Measurements from ENCODE around the gene TOPBP1.

TOPBP1 gene

GRCh38 chr3:133611534-133611933 is 50.2 kb downstream of the TOPBP1 start:
- H3K4me3 ChIP-seq (ENCODE audit: low read depth, low read length) = no peak overlapping the region

DNA sequence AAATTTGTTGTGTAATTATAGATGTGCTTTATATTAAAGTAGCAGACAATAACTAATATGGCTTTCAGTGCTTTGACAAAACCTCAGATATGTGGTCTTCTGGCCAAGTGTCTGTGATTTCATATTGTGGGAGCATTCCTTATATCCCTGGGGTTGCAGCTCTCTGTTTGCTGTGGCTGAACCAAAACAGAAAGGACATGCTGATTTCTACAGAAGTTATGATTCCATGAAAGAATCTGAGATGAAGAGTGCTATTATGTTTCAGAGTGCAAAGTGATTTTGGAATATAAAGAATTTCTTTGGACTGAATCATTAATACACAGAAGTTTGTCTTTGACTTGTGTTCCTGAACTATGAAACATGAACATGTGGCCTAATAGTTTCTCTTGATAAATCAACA is 51.7 kb downstream of the TOPBP1 start:
- H3K4me3 ChIP-seq (ENCODE audit: low read depth, low read length) = no peak overlapping the region
- DNase-seq (ENCODE audit: low read depth) = no peak
- TF ChIP-seq, protein P1, sequence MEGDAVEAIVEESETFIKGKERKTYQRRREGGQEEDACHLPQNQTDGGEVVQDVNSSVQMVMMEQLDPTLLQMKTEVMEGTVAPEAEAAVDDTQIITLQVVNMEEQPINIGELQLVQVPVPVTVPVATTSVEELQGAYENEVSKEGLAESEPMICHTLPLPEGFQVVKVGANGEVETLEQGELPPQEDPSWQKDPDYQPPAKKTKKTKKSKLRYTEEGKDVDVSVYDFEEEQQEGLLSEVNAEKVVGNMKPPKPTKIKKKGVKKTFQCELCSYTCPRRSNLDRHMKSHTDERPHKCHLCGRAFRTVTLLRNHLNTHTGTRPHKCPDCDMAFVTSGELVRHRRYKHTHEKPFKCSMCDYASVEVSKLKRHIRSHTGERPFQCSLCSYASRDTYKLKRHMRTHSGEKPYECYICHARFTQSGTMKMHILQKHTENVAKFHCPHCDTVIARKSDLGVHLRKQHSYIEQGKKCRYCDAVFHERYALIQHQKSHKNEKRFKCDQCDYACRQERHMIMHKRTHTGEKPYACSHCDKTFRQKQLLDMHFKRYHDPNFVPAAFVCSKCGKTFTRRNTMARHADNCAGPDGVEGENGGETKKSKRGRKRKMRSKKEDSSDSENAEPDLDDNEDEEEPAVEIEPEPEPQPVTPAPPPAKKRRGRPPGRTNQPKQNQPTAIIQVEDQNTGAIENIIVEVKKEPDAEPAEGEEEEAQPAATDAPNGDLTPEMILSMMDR (IDR thresholded peaks at IDR 0.05; ENCODE audit: low read depth, low read length) = no peak
- TF ChIP-seq POLR2A (IDR thresholded peaks at IDR 0.05; ENCODE audit: extremely low read depth, insufficient read length) = no peak
- TF ChIP-seq, protein P2, sequence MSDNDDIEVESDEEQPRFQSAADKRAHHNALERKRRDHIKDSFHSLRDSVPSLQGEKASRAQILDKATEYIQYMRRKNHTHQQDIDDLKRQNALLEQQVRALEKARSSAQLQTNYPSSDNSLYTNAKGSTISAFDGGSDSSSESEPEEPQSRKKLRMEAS (IDR thresholded peaks at IDR 0.05; ENCODE audit: low read depth, low read length) = no peak
- TF ChIP-seq MYC (IDR thresholded peaks at IDR 0.05; ENCODE audit: low read depth, low read length) = no peak

More at GRCh38 chr3:133611534-133611933, 50.2 kb downstream of the TOPBP1 start:
- TF ChIP-seq, protein P2 (IDR thresholded peaks at IDR 0.05; ENCODE audit: low read depth, low read length) = no peak
- TF ChIP-seq POLR2A (IDR thresholded peaks at IDR 0.05; ENCODE audit: extremely low read depth, insufficient read length) = no peak
- TF ChIP-seq, protein P1 (IDR thresholded peaks at IDR 0.05; ENCODE audit: low read depth, low read length) = no peak
- no peak for TF ChIP-seq MYC (IDR thresholded peaks at IDR 0.05; ENCODE audit: low read depth, low read length)
- no peak for DNase-seq (ENCODE audit: low read depth)

GRCh38 chr3:133608388-133608787 is 53.4 kb downstream of the TOPBP1 start:
- no peak for DNase-seq (ENCODE audit: low read depth)
- H3K4me3 ChIP-seq (ENCODE audit: low read depth, low read length) = no peak overlapping the region
- no peak for TF ChIP-seq POLR2A (IDR thresholded peaks at IDR 0.05; ENCODE audit: extremely low read depth, insufficient read length)
- TF ChIP-seq, protein P2 (IDR thresholded peaks at IDR 0.05; ENCODE audit: low read depth, low read length) = no peak
- TF ChIP-seq, protein P1 (IDR thresholded peaks at IDR 0.05; ENCODE audit: low read depth, low read length) = no peak
- no peak for TF ChIP-seq MYC (IDR thresholded peaks at IDR 0.05; ENCODE audit: low read depth, low read length)

- no peak overlapping the region for H3K4me3 ChIP-seq (ENCODE audit: low read depth, low read length)
- DNase-seq (ENCODE audit: low read depth) = no peak
- no peak for TF ChIP-seq MYC (IDR thresholded peaks at IDR 0.05; ENCODE audit: low read depth, low read length)
- TF ChIP-seq POLR2A (IDR thresholded peaks at IDR 0.05; ENCODE audit: extremely low read depth, insufficient read length) = no peak
- TF ChIP-seq, protein P1 (IDR thresholded peaks at IDR 0.05; ENCODE audit: low read depth, low read length) = no peak
- TF ChIP-seq, protein P2 (IDR thresholded peaks at IDR 0.05; ENCODE audit: low read depth, low read length) = no peak
Measured at GRCh38 chr3:133607816-133608215, 53.9 kb downstream of the TOPBP1 start.

DNA sequence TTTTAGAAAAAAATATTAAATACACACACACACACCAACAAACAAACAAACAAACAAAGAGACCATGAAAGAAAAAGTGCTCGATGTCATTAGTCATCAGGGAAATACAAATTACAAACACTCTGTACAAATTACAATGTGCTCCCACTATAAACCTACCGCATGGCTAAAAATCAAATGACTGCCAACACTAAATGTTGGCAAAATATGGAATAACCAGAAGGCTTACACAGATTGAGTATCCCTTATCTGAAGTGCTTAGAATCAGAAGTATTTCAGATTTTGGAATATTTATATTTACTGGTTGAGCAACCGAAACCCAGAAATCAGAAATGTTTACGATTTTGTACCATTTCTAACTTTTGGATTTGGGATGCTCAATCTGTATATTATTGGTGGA is 54.8 kb downstream of the TOPBP1 start:
- no peak overlapping the region for H3K4me3 ChIP-seq (ENCODE audit: low read depth, low read length)
- TF ChIP-seq, protein P1 (IDR thresholded peaks at IDR 0.05; ENCODE audit: low read depth, low read length) = no peak
- TF ChIP-seq, protein P2 (IDR thresholded peaks at IDR 0.05; ENCODE audit: low read depth, low read length) = no peak
- no peak for TF ChIP-seq POLR2A (IDR thresholded peaks at IDR 0.05; ENCODE audit: extremely low read depth, insufficient read length)
- TF ChIP-seq MYC (IDR thresholded peaks at IDR 0.05; ENCODE audit: low read depth, low read length) = no peak
- no peak for DNase-seq (ENCODE audit: low read depth)

Data from NB4 (cell line).